H7 (cell line): Measurements from ENCODE around the gene RAD51B. TPM values are rescaled to one million over a fixed set of nuclear protein-coding genes. Genes with fewer than 3 reads are reported as not detected.
"Not testable (repeated sequence)": the region's sequence is repeated elsewhere in the genome, so short reads cannot be mapped to it uniquely, and the experiment has no call there.

Experiments used
- DNase-seq: peaks from one replicate; pipeline ENCODE4 v3.0.0; 2012
- H3K27me3 ChIP-seq: 2 replicates; pipeline ENCODE4 v1.6.0; 2011; ENCODE audit warnings: mild to moderate bottlenecking, low read length; ENCODE audit not compliant: control insufficient read depth, insufficient read depth
- H3K36me3 ChIP-seq: replicated peaks from 2 replicates; pipeline ENCODE4 v1.5.1; 2011; ENCODE audit warnings: low read length; ENCODE audit not compliant: control insufficient read depth, insufficient read depth
- H3K4me3 ChIP-seq: 2 replicates; pipeline ENCODE4 v1.5.1; 2011; ENCODE audit warnings: low read depth, mild to moderate bottlenecking, control low read depth, low read length, moderate library complexity; ENCODE audit not compliant: insufficient read depth
- total RNA-seq: library from RNA; depleted of rRNA; stranded (reverse); fragments of >200 nt; shearing (Covaris generic); gene quantifications from 2 replicates; pipeline ENCODE4 v1.2.3, GENCODE V29; 2014

Gene RAD51B
- total RNA-seq, 1 experiment from 2014 or later: 9.6 TPM

DNA sequence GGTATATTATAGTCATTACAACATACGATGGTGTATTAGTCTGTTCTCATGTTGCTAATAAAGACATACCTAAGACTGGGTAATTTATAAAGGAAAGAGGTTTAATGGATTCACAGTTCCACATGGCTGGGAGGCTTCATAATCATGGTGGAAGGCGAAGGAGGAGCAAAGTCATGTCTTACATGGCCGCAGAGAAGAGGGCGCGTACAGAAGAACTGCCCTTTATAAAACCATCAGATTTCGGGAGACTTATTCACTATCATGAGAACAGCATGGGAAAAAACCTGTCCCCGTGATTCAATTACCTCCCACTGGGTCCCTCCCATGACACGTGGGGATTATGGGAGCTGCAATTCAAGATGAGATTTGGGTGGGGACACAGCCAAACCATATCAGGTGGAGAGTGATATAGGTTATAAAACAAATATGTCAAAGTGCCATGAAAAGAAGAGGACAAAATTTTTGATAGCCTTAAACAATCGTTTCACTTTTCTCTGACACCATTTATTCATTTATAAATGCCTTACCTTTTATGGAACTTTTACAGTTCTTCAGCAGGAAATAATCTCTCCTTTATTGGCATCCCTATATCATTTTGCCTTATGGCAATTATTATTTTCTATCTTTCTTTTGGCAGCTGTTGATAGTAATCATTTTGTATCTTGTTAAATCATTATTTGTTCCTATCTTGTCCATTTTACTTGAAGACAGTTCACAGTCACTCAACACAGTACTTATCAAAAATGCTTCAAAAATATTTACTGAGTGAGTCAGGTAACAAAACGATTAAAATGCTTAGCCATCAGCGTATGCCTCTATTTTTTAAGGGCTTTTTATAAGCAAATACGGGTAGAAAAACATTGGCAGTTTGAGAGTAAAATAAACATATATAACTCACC, 196.0 kb downstream of the RAD51B start:
- DNase-seq: no peak
- Histone ChIP-seq H3K36me3 (no peaks in the 10 kb centered on the region), H3K4me3 (no peak overlapping the region), H3K27me3 (no peaks in the 10 kb centered on the region)

DNA sequence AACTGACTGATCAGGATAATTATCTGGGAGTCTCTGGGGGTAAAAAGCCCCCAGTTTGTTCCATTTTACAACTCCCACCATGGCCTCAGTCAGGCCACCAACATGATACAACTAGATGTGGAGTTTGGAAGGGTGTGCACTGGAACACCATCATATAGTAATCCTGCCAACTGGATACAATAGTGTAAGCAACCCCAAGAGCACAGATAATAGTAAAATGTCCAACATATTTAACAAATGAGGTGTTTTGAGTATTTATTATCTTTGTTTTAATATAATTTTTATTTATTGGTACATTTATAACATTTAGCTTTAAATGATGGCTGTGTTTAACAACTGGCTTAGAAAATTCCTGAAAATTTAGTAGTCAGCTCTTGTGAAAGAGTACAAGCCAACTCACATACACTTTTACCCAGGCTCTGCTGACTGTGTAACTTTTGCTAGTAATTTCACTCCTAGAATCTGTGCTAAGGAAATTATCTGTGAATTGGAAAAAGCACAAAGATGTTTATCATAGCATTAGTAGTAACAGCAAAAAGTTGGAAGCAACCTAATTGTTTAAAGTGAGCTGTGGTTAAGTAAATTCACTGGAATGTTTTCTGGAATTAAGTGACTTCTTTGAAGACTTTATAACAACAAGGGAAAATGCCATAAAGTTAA, 196.8 kb downstream of the RAD51B start:
- no peak overlapping the region for H3K4me3 ChIP-seq
- H3K27me3 ChIP-seq: no peaks in the 10 kb centered on the region
- no peak for DNase-seq
- no peaks in the 10 kb centered on the region for H3K36me3 ChIP-seq

DNA sequence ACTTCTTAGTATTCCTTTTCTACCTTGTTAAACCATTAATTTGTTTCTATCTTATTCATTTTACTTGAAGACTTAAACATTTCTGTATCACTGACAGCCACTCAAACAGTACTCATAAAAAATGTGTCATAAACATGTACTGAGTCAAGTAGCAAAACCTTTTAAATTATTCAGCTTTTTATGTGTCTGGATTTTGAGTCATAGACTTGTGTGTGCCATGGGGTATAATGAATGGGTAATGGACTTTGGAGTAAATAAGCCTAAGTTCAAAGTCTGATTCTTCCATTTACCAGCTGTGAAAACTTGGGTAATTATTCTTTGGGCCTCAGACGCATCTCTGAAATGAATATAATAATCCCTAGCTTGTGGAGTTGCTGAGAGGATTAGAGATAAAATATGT, 199.0 kb downstream of the RAD51B start:
- no peak for DNase-seq
- no peaks in the 10 kb centered on the region for H3K36me3 ChIP-seq
- no peaks in the 10 kb centered on the region for H3K27me3 ChIP-seq
- no peak overlapping the region for H3K4me3 ChIP-seq

DNA sequence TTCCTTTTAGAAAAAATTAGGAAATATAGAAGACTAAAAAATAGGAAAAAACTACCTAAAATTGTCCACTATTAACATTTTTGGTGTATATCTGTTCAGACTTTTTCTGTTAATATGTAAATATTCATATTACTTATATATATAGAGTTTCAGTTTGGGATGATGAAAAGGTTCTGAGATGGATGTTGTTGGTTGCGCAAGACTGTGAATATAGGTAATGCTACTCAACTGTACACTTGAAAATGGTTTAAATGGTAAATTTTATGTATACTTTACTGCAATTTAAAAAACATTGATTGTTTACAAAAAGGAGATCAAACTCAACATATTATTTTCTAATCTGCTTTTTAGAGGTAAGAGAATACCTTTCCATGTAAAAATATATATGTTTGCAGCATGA, 200.9 kb downstream of the RAD51B start:
- Histone ChIP-seq H3K4me3 (no peak overlapping the region), H3K36me3 (no peaks in the 10 kb centered on the region), H3K27me3 (no peaks in the 10 kb centered on the region)
- no peak for DNase-seq

DNA sequence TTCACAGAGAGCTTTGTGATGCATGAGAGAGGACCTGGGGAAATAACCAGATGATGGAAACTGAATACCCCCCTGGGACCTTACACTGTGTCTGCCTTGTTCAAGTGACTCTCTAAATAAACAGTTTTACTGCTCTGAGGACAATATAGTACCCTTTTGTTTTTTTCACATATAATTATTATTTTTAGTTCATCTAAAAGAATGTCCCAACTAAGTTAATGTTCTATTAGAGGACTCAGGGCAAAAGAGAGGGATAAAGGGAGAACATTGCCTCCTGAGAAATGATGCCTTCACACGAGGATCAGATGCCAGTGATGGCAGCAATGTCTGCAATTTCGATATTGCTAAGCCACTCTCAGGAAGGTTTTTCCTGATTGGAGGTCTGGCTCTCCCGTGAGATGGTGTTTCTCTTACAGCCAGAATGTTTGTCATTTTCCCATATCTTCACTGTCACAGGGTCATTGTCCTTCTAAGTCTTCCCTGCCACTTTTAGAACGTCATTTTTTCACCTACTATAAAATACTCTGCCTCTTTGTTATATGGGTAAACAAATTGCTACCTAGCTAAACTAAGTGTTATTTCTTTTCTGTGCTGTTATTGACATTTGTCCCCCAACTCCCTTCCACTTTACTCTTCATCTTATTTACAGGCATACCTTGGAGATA, 201.6 kb downstream of the RAD51B start:
- no peak overlapping the region for H3K4me3 ChIP-seq
- no peaks in the 10 kb centered on the region for H3K27me3 ChIP-seq
- no peak for DNase-seq
- no peaks in the 10 kb centered on the region for H3K36me3 ChIP-seq

DNA sequence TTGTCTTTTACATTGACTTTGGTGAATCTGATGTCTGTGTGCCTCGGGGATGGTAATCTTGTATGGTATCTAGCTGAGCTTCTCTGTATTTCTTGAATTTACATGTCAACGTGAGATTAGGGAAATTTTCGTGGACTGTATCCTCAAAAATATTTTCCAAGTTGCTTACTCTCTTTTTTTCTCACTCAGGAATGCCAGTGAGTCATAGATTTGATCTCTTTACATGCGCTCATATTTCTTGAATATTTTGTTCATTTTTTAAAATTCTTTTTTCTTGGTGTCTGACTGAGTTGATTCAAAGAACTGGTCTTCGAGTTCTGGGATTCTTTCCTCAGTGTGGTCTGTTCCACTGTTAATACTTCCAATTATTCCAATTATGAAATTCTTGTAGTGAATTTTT, 207.7 kb downstream of the RAD51B start:
- no peaks in the 10 kb centered on the region for H3K27me3 ChIP-seq
- H3K36me3 ChIP-seq: no peaks in the 10 kb centered on the region
- H3K4me3 ChIP-seq: no peak overlapping the region
- no peak for DNase-seq

DNA sequence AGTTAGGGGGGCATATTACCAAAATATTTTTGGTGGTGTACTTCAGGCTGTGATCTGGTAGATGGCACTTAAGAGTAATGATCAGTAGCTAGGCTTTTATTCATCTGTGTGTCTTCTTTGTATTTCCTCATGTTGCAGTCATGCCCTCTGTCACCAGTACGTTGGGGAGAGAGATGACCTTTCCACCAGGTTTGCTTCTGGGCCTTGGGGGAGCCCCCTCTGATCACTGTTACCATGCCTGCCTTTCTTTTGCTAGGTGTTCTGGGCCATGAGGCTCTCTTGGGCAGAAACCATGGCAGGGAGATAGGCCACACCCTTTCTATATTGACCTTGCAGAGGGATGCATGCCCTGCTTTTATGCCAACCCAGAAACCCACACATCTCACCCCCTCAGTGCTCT, 208.5 kb downstream of the RAD51B start:
- Histone ChIP-seq H3K27me3 (no peaks in the 10 kb centered on the region), H3K36me3 (no peaks in the 10 kb centered on the region), H3K4me3 (no peak overlapping the region)
- DNase-seq: no peak

DNA sequence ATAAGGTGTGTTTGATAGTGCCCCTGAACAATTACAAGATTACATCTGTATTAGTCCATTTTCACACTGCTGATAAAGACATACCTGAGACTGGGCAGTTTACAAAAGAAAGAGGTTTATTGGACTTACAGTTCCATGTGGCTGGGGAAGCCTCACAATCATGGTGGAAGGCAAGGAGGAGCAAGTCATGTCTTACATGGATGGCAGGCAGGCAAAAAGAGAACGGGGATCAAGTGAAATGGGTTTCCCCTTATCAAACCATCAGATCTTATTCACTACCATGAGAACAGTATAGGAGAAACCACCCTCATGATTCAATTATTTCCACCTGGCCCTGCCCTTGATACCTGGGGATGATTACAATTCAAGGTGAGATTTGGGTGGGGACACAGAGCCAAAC, 211.4 kb downstream of the RAD51B start:
- not testable (repeated sequence) for H3K27me3 ChIP-seq, DNase-seq, H3K36me3 ChIP-seq

DNA sequence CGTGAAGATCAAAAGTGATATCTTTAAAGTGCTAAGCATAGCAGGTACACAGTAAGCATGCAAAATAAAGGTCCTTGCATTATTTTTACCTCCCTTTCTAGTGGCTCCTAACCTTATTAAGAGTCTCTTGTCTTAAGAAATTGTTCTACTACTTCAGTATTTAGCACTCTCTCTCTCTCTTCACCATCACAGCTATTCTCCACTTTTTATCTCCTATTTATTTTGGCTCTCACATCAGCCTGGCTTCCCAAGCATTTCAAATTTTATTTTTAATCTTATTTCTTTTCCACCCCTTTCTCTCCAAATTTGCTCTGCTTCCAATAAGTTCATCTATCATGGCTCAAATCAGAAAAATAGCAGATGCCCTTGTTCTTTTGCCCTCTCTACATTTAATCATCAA, 212.6 kb downstream of the RAD51B start:
- no peaks in the 10 kb centered on the region for H3K27me3 ChIP-seq
- DNase-seq: no peak
- H3K36me3 ChIP-seq: no peaks in the 10 kb centered on the region
- H3K4me3 ChIP-seq: no peak overlapping the region

More for the DNA sequence above, 211.4 kb downstream of the RAD51B start:
- not testable (repeated sequence) for H3K4me3 ChIP-seq

DNA sequence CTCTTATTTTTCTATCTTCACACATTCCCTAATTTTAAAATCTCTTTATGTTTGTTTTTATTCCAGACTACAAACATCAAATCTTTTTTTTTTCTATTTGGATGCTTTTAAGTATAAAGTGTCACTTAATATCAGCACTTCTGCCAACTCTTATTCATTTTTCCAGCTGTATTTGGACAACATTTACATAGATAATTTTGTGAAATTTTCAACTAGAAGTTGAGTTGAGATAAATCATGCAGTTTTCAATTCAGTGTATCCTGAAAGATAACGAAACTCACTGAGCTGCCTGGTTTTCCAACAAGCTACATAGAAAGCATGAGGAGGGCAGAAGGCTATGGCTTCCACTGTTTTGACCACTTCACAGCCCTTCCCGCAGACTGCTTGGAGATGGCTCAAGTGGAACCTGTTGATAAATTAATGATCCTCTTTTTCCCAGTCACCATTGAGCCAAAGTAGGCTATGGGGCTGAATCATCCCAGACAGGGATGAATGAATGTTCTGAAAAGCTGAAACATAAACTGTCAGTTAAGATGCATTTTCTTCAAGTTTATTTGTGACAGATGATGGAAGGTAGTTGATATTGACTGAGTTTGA, 213.9 kb downstream of the RAD51B start:
- DNase-seq: no peak
- H3K27me3 ChIP-seq: no peaks in the 10 kb centered on the region

DNA sequence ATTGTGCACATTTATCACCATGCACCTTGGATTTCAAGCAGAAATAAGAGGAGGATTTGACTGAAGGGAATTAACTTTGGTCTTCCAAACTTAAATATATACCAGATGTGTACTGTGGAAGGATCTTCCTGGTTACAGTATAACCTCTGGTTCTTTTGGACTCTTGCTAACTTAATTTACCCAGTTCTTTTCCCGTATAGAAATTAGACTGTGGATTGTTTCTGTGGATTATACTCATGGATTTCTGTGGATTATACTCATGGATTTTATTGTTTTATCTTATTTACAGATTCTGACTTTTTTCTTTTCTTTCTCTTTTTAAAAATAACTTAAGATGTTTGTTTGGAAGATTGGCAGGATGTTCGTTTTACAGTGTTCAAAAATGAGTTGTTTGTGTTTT, 215.3 kb downstream of the RAD51B start:
- Histone ChIP-seq H3K36me3 (no peaks in the 10 kb centered on the region), H3K4me3 (no peak overlapping the region), H3K27me3 (no peaks in the 10 kb centered on the region)
- DNase-seq: no peak

More for the DNA sequence above, 213.9 kb downstream of the RAD51B start:
- H3K4me3 ChIP-seq: no peak overlapping the region
- H3K36me3 ChIP-seq: no peaks in the 10 kb centered on the region

DNA sequence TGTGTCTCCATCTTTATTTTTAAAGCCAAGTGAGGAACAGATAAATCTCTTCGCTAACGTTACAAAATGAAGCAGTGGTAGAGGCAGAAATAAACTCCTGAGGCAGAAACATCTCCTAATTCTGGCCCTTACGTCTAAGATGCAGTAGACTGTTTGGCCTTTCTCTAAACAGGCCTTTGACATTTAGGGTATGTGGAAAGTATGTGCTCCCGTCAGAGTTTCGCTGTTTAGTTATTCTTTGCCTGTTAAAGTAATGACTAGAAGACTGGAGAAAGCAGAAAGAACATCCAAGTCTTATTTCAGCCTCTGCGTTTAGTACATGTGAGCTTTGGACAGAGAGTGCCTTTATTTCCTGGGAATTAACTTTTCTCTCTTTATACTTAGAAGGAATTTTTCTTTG, 216.6 kb downstream of the RAD51B start:
- H3K4me3 ChIP-seq: no peak overlapping the region
- no peaks in the 10 kb centered on the region for H3K27me3 ChIP-seq
- no peak for DNase-seq
- no peaks in the 10 kb centered on the region for H3K36me3 ChIP-seq

DNA sequence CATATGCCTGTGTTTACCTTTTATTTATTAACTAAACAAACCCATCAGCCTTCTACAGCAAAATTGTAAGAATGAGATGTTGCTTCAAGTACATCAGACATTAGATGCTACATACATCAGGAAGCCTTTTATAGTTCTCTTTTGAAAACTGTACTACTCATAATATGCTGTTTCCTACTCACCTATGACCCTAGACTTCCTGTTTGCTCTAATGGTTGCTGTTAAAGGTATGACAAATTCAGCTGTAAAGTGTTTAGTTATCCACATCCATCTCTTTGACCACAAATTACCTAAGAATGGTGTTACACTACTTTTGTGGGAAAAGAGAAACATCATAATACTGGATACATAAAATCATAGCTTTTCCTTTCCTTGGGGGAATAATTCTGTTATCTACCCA, 220.0 kb downstream of the RAD51B start:
- Histone ChIP-seq H3K27me3 (no peaks in the 10 kb centered on the region), H3K4me3 (no peak overlapping the region), H3K36me3 (no peaks in the 10 kb centered on the region)
- DNase-seq: no peak

DNA sequence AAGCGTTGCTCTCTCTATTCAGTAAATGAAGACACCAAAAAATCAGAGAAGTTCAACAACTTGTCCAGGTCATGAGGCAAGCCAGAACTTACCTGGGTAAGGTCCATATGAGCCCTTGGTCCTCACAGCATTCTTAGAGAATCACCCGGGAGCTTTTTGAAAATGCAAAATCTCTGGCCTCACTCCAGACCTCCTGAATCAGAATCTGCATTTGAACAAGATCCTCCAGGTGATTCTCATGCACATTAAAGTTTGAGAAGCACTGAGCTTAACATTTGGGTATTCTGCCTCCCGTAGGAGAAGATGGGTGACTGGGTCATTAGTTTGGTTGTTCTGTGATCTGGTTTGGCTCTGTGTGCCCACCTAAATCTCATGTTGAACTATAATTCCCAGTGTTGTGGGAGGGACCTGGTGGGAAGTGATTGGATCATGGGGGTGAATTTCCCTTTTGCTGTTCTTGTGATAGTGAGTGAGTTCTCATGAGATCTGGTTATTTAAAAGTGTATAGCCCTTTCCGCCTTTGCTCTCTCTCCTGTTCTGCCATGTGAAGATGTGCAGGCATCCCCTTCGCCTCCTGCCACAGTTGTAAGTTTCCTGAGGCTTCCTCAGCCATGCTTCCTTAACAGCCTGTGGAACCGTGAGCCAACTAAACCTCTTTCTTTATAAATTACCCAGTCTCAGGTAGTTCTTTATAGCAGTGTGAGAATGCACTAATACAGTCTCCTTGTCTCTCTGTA, 221.2 kb downstream of the RAD51B start:
- H3K36me3 ChIP-seq: no peaks in the 10 kb centered on the region
- no peak overlapping the region for H3K4me3 ChIP-seq
- H3K27me3 ChIP-seq: no peaks in the 10 kb centered on the region
- peak; percentile 16 for DNase-seq
